HepG2 (cell line): Measurements from ENCODE around the gene GRB10. TPM values are rescaled to one million over a fixed set of nuclear protein-coding genes. Genes with fewer than 3 reads are reported as not detected.

Source experiments
- ATRX ChIP-seq: sonication (generic); formaldehyde crosslinking; IDR thresholded peaks from 2 replicates; pipeline ENCODE4 v1.4.0; 2020; ENCODE audit warnings: missing genetic modification reagents, borderline replicate concordance
- ELF3 ChIP-seq: IDR thresholded peaks from 2 replicates; pipeline ENCODE4 v1.6.1; 2016; ENCODE audit warnings: missing genetic modification reagents, missing compliant biosample characterization
- ERF ChIP-seq: IDR thresholded peaks from 2 replicates; pipeline ENCODE4 v1.6.1; 2018; ENCODE audit warnings: missing biosample characterization, missing genetic modification reagents
- GABPA ChIP-seq, 2 experiments: IDR thresholded peaks; 2 replicates each; pipeline ENCODE4 v1.6.1; 2011 to 2016; ENCODE audit warnings: low read depth in 2 of 2, low read length in 1 of 2, missing biosample characterization in 1 of 2, missing genetic modification characterization in 1 of 2
- HBP1 ChIP-seq: IDR thresholded peaks from 2 replicates; pipeline ENCODE4 v1.6.1; 2016; ENCODE audit warnings: low read depth, control low read depth
- HOXA3 ChIP-seq: sonication (generic); formaldehyde crosslinking; IDR thresholded peaks from 2 replicates; pipeline ENCODE4 v1.5.0; 2020; ENCODE audit warnings: missing genetic modification reagents
- IRF2 ChIP-seq: IDR thresholded peaks from 2 replicates; pipeline ENCODE4 v1.6.1; 2018; ENCODE audit warnings: missing genetic modification reagents, missing compliant biosample characterization
- IRF9 ChIP-seq: sonication (generic); formaldehyde crosslinking; IDR thresholded peaks from 2 replicates; pipeline ENCODE4 v1.8.0; 2022; ENCODE audit warnings: missing genetic modification reagents, mild to moderate bottlenecking, borderline replicate concordance
- MAX ChIP-seq: IDR thresholded peaks from 2 replicates; pipeline ENCODE4 v1.6.1; 2012; ENCODE audit warnings: inconsistent platforms
- MED1 ChIP-seq: sonication (generic); formaldehyde crosslinking; IDR thresholded peaks from 2 replicates; pipeline ENCODE4 v1.4.0; 2020; ENCODE audit warnings: missing genetic modification reagents
- MNT ChIP-seq: fragments of 450-650 bp; IDR thresholded peaks from 2 replicates; pipeline ENCODE4 v1.6.1; 2016
- MXD4 ChIP-seq: IDR thresholded peaks from 2 replicates; pipeline ENCODE4 v1.6.1; 2016; ENCODE audit warnings: mild to moderate bottlenecking, missing biosample characterization, missing genetic modification reagents
- RXRB ChIP-seq: IDR thresholded peaks from 2 replicates; pipeline ENCODE4 v1.6.1; 2016; ENCODE audit warnings: borderline replicate concordance, missing genetic modification reagents, missing compliant biosample characterization
- TRIM24 ChIP-seq: sonication (generic); formaldehyde crosslinking; IDR thresholded peaks from 2 replicates; pipeline ENCODE4 v1.8.0; 2022; ENCODE audit warnings: mild to moderate bottlenecking, missing genetic modification reagents
- UBTF ChIP-seq: sonication (generic); formaldehyde crosslinking; IDR thresholded peaks from 2 replicates; pipeline ENCODE4 v1.4.0; 2020; ENCODE audit warnings: mild to moderate bottlenecking, missing genetic modification reagents
- ZBTB8A ChIP-seq: sonication (generic); formaldehyde crosslinking; IDR thresholded peaks from 2 replicates; pipeline ENCODE4 v1.4.0; 2020; ENCODE audit warnings: mild to moderate bottlenecking, low read depth, missing genetic modification reagents, borderline replicate concordance
- ZFP82 ChIP-seq: sonication (generic); formaldehyde crosslinking; IDR thresholded peaks from 2 replicates; pipeline ENCODE4 v1.5.1; 2020; ENCODE audit warnings: mild to moderate bottlenecking, missing genetic modification reagents, borderline replicate concordance
- ZNF225 ChIP-seq: sonication (generic); formaldehyde crosslinking; IDR thresholded peaks from 2 replicates; pipeline ENCODE4 v1.4.0; 2020; ENCODE audit warnings: mild to moderate bottlenecking, missing genetic modification reagents
- ZNF576 ChIP-seq: sonication (generic); formaldehyde crosslinking; IDR thresholded peaks from 2 replicates; pipeline ENCODE4 v1.4.0; 2020; ENCODE audit warnings: mild to moderate bottlenecking, missing genetic modification reagents
- ZNF720 ChIP-seq: sonication (generic); formaldehyde crosslinking; IDR thresholded peaks from 2 replicates; pipeline ENCODE4 v1.4.0; 2020; ENCODE audit warnings: missing genetic modification reagents
- ZNF816 ChIP-seq: sonication (generic); formaldehyde crosslinking; IDR thresholded peaks from 2 replicates; pipeline ENCODE4 v1.8.0; 2022; ENCODE audit warnings: missing genetic modification reagents, mild to moderate bottlenecking, borderline replicate concordance
- polyA plus RNA-seq, 8 experiments: library from polyadenylated mRNA; depleted of rRNA in 3 of 8; stranded (reverse) in 7 of 8; unstranded in 1 of 8; fragments of >200 nt; fragmentation: Illumina TruSeq in 4 of 8; extraction: Trizol in 4 of 8; gene quantifications; 2 replicates each; pipeline versions ENCODE4 v1.2.1 to v1.2.3, GENCODE V29; 2011 to 2016; ENCODE audit warnings: low read depth in 4 of 8, missing spikeins in 1 of 8, mixed read lengths in 1 of 8; ENCODE audit not compliant: insufficient read depth in 1 of 8
- total RNA-seq, 5 experiments: library from RNA; depleted of rRNA; stranded (reverse); fragments of >200 nt; fragmentation: Illumina TruSeq; extraction: Trizol; gene quantifications; 2 replicates each; pipeline ENCODE4 v1.2.3, GENCODE V29; 2016; ENCODE audit warnings: low read depth in 1 of 5
- TF ChIP-seq, protein P1 (sequence below): IDR thresholded peaks from 2 replicates; pipeline ENCODE4 v1.6.1; 2016; ENCODE audit warnings: low read depth

GRB10 gene
- total and polyA plus RNA-seq, 2 of the 13 experiments (the other 11 are each of a cell fraction or from before 2014, with no cell fraction given), result 4.0 to 6.8 TPM

DNA sequence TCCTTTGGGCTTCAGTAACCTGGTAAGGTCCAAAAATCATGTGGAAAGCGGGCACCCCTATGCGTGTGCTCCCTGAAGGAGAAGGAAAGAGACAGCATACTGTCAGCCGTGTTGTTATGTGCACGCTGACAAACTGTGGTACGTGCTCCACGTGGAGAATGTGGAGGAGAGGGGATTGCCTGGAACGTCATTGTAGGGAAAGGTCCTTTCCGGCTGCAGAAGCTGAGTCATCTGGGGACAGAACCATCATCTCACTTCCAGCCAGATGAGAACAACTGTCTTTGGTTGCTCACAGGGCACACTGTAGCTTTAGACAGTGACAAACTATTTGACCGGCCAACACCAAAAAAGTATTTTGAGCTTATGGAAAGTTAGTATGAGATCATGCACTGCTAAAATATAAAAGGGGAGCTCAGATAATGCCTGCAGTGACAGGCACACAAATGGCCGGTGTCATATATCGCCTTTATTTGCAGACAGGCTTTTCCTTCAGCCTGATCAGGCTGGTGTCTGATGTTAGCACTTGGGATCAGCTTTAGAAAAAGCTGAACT is 38.8 kb upstream of the GRB10 start (continued):
- TF ChIP-seq MNT (peak; percentile 76), MXD4 (peak; percentile 30; the same call in 1 of the 2 replicates), GABPA (IDR thresholded peaks at IDR 0.05; ENCODE audit: low read depth, low read length) (no peak), GABPA (CRISPR knock-in tag; IDR thresholded peaks at IDR 0.05; ENCODE audit: low read depth) (peak; percentile 64), ZNF576 (CRISPR knock-in tag) (no peak), MAX (peak; percentile 93), ATRX (CRISPR knock-in tag) (no peak), ZNF816 (CRISPR knock-in tag) (no peak), IRF9 (0 out of 2 replicates have a peak, but pooled peaks have one; percentile 33), RXRB (CRISPR knock-in tag) (peak; percentile 87), ERF (0 out of 2 replicates have a peak, but pooled peaks have one; percentile 24), ELF3 (peak; percentile 73), HOXA3 (CRISPR knock-in tag) (peak; percentile 34; the same call in 1 of the 2 replicates), ZNF720 (no peak), IRF2 (no peak), ZBTB8A (CRISPR knock-in tag) (no peak), TRIM24 (CRISPR knock-in tag) (peak; percentile 36; the same call in 1 of the 2 replicates), ZNF225 (no peak), UBTF (CRISPR knock-in tag) (no peak), HBP1 (CRISPR knock-in tag) (no peak), MED1 (CRISPR knock-in tag) (peak; percentile 75; the same call in 1 of the 2 replicates), ZFP82 (CRISPR knock-in tag) (no peak)
- TF ChIP-seq, protein P1, sequence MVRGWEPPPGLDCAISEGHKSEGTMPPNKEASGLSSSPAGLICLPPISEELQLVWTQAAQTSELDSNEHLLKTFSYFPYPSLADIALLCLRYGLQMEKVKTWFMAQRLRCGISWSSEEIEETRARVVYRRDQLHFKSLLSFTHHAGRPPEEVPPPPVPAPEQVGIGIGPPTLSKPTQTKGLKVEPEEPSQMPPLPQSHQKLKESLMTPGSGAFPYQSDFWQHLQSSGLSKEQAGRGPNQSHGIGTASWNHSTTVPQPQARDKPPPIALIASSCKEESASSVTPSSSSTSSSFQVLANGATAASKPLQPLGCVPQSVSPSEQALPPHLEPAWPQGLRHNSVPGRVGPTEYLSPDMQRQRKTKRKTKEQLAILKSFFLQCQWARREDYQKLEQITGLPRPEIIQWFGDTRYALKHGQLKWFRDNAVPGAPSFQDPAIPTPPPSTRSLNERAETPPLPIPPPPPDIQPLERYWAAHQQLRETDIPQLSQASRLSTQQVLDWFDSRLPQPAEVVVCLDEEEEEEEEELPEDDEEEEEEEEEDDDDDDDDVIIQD (CRISPR knock-in tag), result peak; percentile 22; the same call in 1 of the 2 replicates
